Endothelial cell of umbilical vein (primary cell): ENCODE data around the gene RAB27B.

ENCODE experiments used
- CTCF ChIP-seq, 2 donors: IDR thresholded peaks; 1 replicate in 1 of 2; 2 replicates in 1 of 2; pipeline ENCODE4 v1.5.1; 2011; ENCODE audit warnings: low read length in 2 of 2, mild to moderate bottlenecking in 2 of 2, moderate library complexity in 2 of 2, control low read depth in 1 of 2, inconsistent platforms in 1 of 2, low read depth in 1 of 2; ENCODE audit not compliant: insufficient read depth in 1 of 2; ENCODE audit errors: extremely low read depth in 1 of 2
- EZH2 ChIP-seq: IDR thresholded peaks from 2 replicates; pipeline ENCODE4 v1.6.1; 2012; ENCODE audit warnings: borderline replicate concordance, low read depth, mild to moderate bottlenecking, moderate library complexity, low read length, inconsistent platforms; ENCODE audit not compliant: severe bottlenecking
- MAX ChIP-seq: IDR thresholded peaks from 2 replicates; pipeline ENCODE4 v1.6.1; 2011; ENCODE audit not compliant: insufficient read depth, insufficient read length
- POLR2A ChIP-seq: IDR thresholded peaks from 2 replicates; pipeline ENCODE4 v1.6.1; 2012; ENCODE audit warnings: low read depth, mild to moderate bottlenecking, control low read depth, low read length
- POLR2AphosphoS5 ChIP-seq: IDR thresholded peaks from 2 replicates; pipeline ENCODE4 v1.6.1; 2012; ENCODE audit warnings: low read depth, mild to moderate bottlenecking, control low read depth, low read length, moderate library complexity; ENCODE audit not compliant: insufficient read depth

- TF ChIP-seq POLR2A (no peak), CTCF (IDR thresholded peaks at IDR 0.05; ENCODE audit: extremely low read depth in 1 of 2, insufficient read depth in 1 of 2, low read depth in 1 of 2, low read length in 2 of 2) (no peak), POLR2AphosphoS5 (no peak), EZH2 (no peak), MAX (no peak)
Observed at GRCh38 chr18:54942144-54942543, 113.9 kb downstream of the RAB27B start.
